NCI-H82 treated with DMSO at 0.1 percent for 48 hours (cell line): ENCODE data around the gene STK16.
A peak's percentile ranks its signal among the peaks of the same experiment; 100 is the strongest.

Source experiments
- DNase-seq: peaks from one replicate; lab custom pipeline; 2025; ENCODE audit not compliant: unreplicated experiment; lab: John Stamatoyannopoulos, UW

The STK16 gene

DNA sequence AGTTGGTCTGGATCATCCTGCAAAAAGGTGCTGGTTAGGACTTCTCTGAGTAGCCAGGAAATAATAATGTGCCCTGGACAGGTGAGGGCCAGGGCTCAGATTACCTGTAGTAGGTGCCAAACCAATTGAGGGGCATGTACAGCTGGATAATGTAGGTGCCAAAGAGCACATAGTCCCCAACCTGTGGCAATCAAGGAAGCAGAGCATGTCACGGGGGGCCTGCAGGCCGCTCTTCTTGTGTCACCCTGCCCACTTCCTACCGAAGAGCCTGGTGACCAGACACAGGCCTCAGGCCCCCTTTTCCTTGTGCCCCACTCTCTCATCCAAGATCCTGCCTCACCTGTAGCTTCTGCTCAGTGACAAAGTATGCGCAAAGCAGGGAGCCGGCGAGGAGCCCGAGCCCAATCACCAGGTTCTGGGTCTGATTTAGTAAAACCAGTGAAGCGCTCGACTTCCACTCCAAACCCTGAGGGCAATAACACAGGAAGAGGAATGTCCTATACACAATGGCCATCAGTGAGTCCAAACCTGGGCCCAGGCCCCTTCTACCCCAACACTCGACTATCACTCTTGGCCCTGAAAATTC is 31.7 kb upstream of the STK16 start:
- no peak for DNase-seq

DNA sequence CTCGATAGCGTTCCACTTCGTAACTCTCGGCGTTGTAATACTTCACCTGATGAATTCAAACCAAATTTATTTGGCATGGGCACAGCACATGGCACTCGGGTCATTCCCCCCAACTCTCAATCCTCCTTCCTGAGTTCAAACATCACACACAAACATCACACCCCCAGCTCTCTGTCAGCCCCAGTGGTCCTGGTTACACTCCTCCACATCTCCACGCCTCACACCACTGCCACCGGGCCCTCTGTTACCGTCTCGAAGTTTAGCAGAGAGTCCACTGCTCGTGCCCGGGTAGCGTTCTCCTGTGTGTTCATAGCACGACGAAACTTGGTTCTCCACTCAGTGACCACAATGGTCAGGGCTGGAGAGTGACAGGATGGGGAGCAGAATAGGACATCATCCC is 31.1 kb upstream of the STK16 start:
- no peak for DNase-seq

DNA sequence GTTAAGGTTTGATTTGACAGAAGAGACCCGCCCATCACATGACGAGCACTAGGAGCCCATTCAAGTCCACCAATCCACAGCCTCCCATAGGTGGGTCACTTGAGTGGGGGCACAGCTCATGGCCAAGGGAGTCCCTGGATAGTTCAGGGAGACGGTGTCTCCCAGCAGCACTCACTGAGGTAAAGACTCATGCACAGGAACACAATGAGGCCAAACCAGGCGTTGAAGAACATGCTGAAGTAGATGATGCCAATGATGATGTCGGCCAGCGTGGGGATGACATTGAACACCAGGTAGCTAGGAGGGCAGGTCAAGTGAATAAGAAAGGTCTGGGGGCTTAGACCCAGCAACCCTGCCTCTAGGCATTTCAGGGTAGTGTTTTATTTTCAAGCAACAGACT is 30.5 kb upstream of the STK16 start:
- DNase-seq: no peak

DNA sequence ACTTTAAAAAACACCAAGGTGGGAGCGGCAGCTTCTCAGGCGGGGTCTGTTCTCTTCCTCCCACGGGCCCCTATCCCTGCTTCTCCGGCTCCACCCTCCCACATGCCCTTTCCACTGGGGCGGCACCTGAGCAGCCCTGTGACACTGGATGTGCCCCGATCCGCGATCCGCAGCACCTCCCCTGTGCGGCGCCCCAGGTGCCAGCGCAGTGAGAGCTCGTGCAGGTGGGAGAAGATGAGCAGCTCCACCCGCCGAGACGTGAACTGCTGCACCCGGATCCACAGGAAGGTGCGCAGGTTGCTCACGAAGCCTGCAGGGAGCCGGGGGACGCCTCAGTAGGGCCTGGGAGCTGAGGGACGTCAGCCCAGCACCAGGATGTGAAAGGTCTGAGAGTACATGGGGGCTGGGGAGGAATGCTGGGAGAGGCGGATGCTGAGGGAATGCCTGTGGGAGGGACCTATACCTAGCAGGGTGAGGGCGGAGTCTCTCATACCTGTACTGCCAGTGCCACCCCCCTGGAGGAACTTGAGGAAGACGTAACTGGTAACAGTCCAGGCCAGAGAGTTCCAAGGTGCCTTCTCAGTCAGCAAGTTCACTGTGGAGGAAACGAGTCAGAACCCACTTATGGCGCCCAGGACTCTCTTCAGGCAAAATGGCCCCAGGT is 29.3 kb upstream of the STK16 start:
- DNase-seq: no peak

DNA sequence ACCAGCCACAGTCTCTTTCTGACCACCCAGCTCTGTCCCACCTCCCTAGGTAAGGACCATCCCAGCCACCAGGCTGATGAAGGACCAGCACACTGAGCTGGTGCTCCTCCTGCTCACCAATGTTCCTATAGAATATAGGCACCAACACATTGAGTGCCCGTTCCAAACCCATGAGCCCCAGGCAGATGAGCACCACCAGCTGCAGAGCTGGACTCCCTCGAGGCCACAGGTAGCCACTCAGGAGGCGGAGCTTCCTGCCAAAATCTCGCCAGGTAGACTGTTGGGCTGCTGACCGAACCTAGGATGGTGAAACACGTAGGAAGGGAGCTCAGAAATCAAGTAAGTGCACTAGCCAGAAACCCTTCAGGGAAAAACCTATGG is 28.8 kb upstream of the STK16 start:
- no peak for DNase-seq

DNA sequence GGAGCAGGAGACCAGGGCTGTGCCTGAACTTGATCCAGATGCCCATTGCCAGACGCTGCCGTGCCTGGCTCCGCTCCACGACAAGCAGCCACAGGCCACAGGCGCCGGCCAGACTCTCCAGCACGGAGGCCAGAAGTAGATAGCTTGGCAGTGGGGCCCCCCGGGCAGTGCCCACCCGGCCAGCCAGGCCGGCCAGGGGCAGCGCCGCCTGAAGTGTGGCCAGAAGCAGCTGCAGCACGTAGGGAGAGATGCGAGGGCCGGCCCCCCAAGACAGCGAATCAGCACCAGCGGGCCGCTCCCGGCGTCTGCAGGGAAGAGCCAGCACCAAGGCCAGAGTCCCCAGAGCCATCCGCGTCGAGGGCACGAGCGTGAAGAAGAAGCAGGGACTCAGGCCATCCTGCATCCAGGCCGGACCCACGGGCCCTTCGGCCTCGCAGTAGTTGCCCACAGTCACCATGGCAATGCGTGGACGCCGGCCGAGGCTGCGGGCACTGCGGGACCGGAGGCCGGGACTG is 27.0 kb upstream of the STK16 start:
- no peak for DNase-seq

DNA sequence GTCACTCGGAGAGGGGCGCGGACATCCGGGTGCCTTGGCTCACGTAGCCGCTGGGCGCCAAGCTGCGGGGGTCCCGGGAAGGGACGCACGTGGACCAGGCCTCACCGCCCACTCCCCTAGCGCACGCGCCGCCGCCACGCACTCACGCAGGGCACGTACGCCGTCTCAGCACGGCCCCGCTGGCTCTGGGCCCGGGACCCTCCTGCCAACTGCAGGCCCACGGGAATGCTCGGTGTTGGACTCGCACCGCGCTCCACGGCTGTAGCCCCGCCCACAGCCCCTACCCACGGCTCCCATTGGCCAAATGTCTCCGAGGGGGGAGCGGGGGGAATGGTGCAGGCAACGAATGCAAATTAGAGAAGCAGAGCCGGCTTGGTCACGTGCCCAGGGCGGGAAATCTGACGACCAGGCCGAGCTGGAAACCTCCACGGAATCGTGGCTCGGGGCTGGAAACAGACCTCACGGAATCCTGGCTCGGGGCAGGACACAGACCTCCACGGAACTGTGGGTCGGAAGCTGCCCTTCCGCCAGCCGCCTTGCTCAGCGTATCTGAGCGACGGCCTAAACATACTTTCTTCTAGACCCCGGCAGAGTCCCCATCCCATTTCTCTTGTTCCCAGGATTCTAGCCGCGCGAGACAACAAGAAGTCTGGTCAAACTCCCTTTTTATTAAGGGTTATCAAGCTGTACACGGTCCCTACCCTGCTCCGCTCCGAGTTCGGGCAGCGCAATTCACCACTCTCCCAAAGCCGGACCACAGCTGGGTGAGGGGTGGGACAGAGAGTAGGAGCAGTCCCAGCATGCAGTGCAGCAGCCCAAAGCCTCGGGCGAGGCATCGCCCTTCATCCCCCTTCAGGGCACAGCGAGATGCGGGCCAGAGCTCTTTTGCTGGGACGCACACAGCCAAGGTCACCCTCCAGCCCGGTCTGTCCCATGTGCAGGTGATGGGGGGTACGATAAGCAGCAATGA is 26.3 kb upstream of the STK16 start, which contains the start of gene ABCB6:
ABCB6 (minus strand) TSS at position 227 of the 970 bp plus-strand sequence. CDS start 285 bp downstream, outside the sequence.
- DNase-seq: peak; percentile 85

DNA sequence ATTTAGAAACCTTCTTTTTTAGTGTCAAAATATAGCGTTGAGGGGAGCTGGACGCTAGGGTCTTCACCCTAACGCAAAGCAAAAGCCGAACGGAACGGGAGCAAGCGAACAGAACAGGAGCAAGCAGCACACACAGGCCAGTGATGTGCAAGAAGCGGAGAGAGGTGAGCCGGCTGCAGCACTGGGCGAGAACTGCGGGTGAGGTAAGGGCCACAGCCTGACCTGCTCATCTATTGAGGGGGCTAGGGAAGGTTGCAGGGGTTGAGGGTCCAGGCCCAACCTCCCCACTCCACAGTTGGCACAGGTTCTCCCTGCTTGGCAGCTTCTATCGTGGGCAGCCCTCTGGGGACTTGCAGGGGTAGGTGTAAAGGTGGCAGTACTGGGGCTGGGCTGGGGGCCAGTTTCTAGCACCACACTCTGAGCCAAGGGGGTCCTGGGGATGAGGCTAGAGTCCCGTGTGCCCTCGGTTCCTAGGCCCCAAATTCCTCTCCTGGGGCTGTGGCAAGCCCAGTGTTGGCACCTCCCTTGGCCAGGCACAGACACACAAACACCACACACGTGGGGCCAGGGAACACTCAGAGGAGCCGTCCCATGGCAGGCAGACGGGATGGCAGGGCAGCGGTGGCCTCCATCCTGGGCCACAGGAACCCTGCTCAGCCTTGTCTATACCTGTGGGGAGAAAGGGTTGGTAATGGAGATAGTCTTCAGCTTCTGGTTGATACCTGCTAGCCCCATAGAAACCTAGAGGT is 25.3 kb upstream of the STK16 start:
- DNase-seq: no peak

DNA sequence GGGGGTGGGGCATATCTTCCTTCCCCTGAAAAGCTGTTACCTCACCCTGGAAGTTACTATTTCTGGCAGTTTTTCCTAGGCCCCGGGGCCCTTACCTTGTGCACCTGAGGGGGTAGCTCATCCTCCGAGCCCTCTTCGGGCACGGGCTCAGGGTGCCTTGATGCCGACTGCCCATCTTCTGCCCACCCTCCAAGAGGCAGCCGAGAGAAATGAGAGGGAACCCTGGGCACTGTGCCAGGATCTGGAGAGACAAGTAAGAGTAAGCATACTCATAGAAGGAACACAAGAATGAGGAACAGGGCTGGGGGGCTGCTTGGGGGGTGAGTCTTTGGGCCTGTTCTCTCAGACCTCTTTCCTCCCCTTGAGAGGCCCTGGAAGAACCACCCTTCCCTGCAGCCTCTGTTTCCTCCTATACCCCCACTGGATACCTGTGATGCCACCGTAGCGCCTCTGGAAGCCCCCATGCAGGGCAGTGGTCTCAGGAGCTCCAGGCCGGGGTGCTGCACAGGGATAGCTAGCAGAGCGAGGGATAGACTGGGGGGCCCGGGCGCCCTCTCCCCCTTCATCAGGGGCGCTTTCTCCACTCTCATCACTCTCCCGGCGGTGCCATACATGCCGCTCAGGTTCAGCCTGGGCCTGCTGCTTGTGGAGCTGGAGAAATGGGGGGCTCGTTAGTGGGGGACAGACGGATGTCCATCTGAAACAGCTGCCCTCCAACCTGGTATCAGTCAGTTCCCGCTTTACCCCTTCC is 24.5 kb upstream of the STK16 start:
- no peak for DNase-seq

DNA sequence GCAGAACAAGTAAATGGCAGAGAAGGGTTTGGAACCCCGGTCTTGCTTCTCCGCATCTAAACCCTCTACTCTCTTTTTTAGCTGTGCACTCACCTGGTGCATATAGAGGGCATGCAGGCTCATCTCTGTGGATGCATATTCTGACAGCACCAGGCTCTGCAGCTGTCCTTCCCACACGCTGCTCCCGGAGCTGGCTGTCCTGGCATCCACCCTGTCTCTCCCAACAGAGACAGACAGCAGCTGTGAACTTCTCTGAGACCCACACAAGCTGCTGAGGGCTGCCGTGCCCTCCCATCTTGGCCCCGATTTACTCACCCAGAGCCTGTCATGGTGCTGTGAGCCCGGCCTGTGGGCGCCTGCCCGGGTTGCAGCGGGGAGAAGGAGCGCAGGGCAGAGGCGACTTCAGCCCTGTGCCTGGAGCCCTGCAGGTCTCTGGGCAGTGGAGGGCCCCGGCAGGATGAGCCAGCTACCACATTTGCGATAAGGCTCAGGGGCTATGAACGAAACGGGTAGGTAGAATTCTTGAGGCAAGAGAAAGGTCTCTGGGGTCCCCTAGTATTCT is 23.2 kb upstream of the STK16 start:
- no peak for DNase-seq

DNA sequence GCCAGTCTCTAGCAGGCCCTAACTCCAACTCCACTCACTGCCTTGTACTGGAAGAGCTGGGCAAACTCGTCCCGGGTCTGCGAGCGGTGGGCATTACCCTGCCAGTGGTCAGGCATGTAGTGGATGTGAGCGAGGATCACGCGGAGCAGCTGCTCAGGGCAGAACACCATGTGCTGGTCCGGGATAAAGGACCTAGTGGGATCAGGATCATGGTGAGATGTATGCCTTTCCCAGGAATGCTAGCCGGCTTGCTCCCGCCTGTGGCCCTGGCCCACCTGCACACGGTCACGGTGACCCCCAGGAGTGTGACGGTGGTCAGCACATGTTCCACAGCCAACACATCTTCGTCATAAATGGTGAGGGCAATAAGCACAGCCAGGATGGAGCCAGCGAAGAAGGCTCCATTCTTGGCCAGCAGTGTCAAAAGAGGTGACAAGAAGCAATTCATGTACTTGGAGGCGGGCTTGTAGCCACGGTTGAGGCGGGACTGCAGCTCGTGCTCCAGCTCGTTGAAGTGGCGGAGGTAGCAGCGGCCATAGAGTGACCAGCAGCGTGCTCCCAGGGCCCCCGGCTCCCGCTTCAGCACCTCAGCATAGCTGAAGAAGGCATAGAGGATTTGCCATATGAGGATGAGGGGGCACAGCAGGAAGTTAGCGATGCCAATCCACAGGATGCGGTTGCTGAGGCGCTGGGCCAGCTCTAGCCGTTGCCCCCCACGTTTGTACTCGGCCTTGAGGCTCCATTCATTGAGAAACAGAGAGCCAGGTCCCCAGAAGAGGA is 21.3 kb upstream of the STK16 start:
- DNase-seq: no peak

DNA sequence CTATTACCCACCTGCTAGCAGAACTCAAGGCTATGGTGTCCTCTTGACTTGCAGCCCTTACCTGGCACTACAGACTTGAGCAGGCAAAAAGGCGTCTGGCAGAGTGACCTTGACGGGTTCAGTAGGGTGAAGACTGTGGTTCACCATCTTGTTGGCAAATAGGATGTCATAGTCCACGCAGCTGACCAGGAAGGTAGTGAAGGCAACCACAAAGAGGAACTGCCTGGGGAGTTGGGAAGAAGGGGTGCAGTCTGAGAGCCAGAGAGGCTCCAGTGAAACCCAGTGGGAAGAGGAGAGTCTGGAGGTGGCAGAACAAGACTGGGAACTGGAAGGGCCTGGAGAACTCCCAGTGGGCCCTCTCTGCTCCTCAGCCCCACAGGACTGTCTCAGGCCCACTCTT is 19.9 kb upstream of the STK16 start:
- no peak for DNase-seq

DNA sequence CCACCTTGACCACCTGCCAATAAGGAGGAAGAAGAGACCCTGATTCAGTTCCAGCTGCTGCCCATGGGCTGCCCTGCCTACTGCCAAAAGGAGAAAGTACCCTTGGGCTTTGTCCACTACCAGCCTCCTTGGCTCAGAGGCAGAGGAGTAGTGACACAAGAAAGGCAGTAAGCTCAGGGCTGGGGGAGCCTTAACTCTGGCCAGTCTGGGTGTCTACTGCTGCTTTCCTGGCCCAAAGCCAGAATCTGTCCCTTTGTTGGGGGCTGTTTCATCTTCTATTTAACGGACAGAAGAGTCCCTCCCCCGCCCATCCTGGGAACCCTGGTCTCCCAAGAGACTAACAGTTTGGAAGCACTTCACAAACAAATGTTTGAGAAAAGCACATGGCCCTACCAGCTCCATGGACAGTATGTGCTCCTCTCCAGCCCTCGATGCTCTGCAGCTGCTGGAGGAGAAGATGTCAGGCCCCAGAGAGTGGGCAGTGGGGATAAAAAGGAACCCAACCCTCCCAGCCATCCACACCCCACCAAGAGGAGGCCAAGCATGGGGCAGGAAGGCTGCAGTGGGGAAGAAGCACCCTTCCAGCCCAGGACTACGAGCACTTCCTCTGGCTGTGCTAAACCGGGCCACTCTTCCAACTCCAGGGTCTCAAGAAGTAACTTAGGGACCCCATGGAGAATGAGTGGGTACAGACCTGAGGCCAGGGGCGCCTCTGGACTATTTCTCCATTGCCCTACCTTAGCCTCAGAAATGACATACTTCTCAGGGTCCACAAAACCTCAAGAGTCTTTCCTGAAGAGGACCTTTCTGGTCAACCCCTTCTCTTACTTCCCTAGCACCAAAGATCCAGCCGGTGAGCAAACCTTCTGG is 17.0 kb upstream of the STK16 start:
- DNase-seq: no peak

DNA sequence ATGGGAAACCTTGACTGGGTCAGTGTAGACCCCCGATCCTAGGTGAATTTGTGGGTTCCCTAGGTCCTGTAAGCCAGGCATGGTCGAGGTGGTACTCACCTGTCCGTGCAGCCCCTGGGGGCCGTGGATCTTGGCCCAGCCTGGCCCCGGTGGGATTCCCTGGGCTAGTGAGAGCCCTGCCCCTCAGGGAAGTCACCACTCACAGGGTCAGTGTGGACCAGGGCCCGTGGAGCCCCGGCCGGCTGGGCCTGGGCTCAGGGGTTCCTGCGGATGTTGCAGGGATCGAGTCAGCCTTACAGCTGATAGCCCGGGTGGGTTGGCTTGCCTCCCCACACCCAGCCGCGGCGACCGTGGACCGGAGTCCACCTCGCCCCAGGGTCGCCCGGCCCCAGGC is 16.4 kb upstream of the STK16 start:
- no peak for DNase-seq

DNA sequence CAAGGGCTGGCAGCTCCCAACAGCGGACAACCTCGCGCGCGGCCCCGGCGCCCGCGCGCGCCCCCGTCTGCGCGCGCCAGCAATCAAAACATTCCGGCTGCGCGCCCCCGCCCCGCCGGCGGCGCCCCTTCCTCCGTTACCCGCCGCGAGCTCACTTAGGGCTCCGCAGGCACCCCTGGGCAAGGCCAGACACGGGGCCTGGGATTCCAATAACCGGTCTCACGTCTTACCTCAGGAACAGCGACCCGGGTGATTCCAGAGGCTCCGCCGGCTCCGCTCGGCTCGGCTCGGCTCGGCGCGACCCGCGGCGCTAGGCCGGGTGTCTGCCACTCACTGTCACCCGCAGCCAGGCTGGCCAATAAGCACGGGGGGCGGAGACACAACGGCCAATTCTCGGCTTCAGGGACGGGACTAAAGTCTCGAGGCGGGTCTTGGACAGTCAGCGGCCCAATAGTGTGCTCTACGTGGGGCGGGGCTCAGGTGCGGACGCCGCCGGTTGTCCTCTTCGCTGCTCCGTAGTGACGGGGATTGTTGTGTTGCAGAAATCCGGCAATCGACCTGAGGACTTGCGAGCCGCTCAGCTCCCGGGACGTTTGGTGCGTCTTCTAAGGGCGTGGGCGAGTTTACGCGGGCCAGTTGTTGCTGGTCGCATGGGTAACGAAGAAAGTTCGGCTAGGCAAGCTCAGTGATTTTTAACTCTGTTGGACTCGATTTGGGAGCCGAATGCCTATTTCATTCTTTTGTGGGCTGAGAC is 15.8 kb upstream of the STK16 start, which contains the start of the genes ANKZF1 and ATG9A:
ANKZF1 (plus strand) TSS at position 502 of the 754 bp plus-strand sequence. CDS start 452 bp downstream, outside the sequence.
ATG9A (minus strand) TSS at position 332 of the 754 bp plus-strand sequence. CDS start 1,612 bp downstream, outside the sequence.
- DNase-seq: peak; percentile 98

DNA sequence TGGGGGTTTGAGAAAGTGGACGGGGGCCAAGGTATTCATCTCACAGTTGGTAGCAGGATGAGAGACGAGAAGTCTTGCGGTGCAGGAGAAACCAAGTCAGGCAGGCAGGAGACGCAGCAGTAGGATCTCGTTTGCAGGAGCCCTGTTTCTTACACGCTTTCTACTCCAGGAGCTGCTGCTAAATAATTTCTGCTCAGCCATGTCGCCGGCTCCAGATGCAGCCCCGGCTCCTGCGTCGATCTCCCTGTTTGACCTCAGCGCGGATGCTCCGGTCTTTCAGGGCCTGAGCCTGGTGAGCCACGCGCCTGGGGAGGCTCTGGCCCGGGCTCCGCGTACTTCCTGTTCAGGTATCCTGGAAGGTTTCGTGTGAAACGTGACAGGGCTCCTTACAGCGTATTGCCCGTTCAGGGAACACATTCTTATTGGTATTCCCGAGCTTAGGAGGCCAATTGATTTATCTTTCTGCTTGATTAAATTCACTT is 15.2 kb upstream of the STK16 start:
- no peak for DNase-seq

DNA sequence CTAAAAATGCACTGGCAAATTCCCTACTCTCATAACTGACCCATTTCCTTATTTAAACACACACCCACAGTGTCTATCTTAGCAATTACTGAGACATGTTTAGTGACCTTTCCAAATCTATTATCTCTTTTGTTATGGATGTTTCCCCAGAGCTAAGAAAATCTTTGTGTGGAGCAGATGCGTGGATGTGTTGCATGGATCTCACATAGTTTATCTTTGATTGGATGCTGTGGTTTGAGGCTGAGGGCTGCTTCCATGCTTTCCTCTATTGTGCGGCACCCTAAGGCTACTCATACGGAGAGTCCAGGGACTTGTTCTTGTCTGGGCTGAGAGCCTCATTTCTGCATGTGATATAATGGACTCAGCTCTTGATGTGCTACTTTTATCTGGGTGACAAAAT is 10.9 kb upstream of the STK16 start:
- no peak for DNase-seq
